NCI-H748 (cell line): ENCODE results near the gene ERP27.

Experiments used
- DNase-seq: peaks from one replicate; lab custom pipeline; 2025; ENCODE audit not compliant: unreplicated experiment; lab: John Stamatoyannopoulos, UW

The ERP27 gene

DNA sequence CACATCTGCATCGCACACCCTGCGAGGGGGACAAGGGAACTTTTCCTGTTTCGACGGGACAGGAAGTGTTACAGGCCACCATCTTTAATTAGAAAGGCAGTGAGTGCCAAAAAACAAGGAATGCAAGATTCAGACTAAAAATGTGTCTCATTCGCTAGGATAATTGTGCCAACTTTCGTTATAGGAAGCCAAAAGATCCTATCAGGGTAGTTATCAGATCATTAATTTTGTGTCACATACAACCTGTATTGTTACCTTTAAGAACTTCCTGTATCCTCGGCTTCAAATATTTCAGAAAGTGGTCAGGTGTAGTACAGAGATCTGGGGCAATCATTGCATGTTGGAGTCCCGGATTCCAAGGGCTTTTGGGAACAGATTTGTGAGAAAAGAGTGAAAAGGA, 33.5 kb downstream of the ERP27 start:
- DNase-seq, result no peak

DNA sequence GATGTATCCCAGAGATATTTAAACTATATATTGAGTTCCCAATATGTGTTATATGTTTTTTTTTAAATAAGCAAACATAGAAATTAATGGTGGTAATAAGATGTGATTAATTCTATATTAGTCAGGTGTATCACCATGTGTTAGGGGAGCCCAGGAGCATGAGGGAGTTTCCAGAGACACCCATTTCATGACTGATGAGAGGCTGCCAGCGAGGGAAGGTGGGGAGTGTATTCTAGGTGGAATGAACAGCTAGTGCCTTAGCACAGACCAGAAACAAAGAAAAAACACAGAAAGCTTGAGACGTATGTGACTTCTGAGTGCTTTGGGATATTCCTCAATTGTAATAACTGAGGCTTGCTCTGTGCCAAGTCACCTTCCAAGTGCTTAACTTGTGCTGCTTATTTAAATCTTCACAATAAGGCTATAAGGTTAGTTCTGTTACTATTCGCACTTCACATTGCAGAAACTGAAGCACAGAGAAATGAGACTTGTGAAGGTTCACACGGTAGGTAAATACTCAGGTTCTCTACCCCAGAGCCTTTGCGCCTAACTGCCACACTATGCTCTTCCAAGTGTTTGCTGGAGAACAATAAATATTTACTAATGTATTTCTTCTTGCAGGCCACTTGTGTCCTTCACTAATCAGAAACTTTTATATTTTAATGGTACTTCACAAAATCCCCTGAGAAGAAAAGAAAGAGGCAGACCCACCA, 34.8 kb downstream of the ERP27 start:
- no peak for DNase-seq

DNA sequence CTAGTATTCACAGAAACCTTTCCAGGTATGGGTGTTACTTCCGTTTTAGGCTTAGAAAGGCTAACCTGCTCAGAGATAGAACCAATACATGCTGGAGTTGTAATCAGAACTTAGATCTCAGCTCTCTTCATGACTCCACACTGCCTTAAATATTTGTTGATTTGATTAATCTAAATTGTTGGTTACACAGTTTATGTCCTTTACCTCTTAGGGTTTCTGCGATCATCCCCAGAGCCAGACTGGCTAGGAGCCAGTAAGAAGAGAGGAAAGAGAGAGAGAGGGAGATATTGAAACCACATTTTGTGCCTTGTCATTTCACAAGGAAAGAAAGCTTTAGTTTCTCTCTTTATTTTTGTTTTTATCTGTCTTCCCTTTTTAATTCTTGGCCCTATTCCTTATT, 35.9 kb downstream of the ERP27 start:
- DNase-seq, result no peak

DNA sequence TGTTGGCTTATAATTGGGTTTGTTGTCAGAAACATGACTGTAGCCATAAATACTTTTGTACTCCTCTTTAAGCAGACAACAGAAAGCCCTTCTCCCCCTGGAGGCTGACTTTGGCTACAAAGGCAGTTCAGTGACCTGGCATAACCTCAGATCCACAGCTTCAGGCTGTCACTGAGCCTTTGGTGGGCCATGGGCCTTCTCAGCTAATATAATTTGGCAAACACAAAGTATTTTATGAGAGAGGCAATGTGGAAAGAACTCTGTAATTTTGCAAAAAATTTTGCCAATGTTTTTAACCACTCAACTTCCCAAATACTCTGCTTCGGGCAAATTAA, 37.1 kb downstream of the ERP27 start:
- DNase-seq, result no peak

DNA sequence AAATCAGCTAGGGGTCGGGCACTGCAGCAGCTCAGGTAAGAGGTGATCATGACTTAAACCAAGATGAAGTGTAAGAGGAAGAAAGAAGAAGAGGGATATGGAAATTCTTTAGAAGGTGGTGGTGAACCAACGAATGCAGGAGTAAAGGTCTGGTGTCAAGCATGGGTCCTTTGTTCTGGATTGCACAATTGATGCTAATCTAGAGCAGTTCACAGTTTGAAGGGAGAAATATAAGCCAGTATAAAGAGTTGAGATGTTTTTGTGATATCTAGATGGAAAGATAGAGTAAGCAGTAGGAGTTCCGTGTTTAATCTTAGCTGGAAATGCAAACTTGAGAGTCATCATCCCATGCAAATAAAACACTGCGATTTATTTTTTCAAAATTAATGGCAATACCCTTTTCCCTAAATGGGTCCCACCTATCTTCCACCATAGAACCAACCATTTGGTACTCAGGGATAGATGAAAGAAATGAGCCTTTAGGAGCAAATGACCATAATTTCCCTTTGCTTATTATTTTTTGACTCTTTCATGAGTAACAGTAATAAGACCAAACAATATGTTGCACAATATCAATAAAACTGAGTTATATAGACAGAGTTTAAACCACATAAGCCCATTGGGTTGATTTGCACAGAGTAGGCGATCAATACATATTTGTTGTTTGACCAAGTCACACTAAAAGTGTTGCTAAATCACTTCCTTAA, 37.7 kb downstream of the ERP27 start:
- no peak for DNase-seq

DNA sequence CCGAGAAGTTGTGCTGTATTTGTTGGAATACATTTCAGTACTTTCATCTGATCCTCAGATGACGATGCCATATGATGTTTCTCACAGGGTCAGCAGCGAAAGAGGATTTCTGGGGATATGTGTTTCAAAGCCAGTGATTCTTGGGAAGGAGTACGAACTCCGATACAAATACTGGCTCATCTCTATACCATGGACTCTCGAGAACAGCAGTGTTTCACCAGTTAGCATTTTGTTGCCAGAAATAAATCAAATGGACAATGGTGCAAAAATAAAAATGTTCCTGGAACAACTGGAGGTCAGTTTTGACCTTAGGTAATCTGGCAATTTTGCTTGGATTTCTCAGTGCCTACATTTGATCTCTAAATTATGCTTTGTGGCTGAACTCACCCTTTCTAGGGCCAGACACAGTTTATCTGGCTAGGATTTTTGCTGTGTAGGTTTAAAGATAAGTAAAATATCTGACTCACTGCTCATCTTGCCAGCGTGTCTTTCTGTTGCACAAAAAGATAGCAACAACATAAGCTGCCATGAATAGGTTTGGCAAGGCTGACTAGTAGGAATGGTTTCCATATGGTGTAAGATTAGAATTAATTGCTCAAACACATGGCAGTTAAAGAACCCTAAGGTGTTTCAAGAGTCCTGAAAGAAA, 41.7 kb downstream of the ERP27 start:
- no peak for DNase-seq

DNA sequence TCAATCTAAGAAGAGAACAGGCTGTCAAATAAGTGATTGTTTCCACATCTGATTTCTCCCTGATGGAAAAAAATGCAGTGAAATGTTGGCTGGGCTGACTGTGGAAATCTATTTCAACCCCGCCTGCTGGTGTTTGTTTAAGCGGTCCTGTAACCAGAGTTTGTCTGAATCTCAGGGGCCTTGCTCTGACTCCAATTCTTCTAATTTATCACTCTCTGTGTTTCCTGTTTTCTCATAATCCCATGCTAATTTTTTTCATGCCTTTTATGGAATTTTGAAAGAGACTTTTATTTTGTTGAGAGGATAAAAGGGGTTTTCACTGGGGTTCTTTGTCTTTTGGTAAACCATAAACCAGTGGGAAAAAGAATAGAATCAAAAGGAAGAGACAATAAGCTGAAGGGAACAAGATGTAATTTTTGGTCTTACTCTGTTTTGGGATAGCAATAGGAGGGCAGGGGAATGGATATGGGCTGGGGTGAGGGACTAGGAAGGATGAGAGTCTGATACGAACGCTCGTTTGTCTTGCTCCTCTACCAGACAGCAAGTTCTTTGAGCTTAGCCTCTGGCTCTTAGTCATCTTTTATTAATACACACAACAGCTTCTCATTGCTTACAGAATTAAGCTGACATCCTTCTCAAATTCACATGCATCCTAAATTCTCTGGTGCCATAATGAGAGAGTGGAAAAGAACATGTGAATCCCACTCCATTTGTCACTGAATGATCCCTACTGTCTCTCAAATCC, 44.7 kb downstream of the ERP27 start:
- no peak for DNase-seq

DNA sequence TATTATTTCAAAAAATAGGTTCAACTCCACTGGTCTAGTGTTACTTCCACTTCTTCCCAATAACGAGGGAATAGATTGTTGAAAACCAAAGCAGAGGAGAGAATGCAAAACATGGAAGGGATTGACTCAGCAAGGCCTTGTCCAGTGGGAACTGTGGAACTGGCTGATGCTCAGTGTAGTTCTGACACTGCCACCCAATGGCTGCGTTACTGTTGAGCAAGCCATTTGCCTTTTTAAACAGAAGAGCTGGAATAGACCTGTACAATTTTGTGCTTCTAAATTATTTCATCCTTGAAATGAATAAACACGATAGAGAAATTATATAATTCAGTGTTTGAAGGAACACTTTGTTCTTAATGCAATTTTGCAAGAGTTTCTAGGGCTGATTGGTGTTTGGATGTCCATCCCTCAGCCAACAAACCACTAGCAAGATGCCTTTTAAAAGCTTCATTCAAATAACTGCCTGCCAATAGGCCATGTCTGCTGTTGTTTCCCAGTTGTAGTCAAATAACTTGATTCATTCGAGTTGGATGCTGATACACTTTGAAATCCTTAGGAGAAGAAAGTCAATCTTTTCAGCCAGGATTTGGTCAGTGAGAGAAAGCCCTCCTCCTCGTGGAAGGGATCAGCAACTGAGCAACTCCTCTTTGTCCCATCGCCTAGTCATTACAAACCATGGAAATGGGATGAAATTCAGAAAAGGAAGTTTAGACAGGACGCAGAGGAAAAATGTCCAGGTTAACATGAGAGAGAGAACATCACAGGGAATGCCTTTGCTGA, 45.4 kb downstream of the ERP27 start:
- no peak for DNase-seq

DNA sequence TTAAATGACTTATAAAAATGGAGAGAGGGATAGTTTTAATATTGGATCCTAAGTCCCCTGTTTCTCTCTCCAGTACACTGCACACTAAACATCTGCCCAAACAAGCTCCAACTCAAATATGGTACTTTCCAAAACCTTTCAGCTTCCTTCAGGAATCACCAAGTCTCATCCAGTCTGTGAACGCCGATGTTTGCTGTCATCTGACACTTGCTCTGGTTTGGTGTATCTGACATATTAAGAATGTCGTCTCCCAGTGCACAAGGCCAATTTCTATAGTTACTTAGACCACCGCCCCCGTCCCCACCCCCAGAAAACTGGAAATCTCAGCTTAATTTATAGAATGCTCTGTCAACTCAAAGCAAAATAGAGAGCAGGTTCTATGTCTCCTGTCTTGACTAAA, 47.6 kb downstream of the ERP27 start:
- DNase-seq, result no peak

DNA sequence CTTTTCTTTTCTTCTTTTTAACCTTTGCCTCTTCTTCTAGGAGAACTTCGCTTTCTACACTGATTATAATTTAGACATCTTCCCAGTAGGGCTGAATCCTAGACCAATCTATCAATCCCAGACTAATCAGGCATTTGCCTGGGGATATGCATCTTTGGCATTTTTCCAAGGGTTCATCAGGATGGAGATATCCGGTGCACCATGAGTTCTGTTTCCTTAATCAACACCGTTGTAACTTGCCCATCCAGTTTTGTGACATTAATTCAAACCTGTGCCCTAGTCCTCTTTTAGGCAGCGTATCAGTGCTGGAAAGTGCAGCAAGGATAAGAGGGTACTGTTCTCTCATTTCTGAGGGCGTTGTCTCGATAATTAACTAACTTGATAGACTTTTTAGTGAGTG, 52.1 kb downstream of the ERP27 start:
- DNase-seq, result peak; percentile 92

DNA sequence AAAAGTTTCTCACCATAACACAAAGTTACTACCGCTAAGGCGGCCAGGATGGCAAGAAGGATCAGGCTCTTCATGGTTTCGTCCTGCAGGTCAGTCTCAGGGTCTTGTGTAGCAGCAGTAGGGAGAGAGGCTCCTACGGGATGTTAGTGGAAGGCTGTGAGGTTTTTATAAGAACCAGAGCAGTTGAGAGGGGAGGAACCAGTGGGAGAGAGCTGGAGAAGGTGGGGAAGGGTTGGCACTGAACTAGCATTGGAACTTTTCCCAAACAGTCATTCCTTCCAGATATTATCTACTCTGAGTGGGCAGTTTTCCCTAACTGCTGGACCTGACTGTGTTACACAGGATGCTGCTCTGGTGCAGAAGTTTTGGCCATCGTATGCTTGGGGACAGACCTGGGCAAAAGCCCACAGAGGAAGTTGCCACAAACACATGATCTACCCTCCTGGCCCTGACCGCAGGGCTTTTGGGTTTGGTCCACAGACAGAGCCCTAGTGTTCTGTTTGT, 52.6 kb downstream of the ERP27 start, which contains the start of gene MGP:
Gene MGP, minus strand, starts transcription at position 137 of the 504 bp plus-strand sequence. Its CDS starts 63 bp downstream, at position 74.
- DNase-seq, result no peak

DNA sequence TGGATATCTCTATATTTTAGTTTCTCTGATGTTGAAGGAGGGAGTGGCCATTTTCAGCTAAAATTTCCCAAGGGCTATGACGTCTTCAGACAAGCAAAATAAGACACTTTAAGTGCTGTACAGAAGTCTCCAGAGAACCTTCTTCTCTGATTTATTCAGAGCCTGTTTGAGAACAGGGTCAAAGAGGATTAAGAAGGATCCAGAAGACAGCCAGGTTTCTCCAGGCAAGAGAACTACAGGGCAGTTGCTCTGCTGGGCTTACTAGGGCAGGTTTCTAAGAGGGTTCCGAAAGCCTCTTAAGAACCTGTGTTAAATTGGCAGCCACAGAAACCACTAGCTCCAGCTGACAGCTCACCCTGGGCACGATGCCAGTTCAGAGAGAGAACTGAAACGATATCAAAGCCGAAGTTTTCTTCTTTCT, 53.9 kb downstream of the ERP27 start:
- DNase-seq, result peak; percentile 42

DNA sequence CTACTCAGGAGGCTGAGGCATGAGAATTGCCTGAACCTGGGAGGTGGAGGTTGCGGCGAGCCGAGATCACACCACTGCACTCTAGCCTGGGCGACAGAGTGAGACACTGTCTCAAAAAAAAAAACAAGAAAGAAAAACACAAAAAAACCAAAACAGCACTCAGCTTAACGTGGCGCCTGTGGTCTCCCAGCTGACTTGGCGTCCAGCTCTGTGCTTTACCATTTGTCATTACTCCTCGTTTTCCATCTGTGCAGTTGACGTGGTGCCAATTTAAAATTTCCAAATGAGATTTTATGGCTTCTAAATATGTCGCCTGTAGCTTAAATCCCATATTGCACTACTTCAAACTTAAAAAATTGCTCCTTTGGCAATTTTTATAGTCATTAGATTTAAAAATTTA, 54.7 kb downstream of the ERP27 start:
- DNase-seq, result no peak

DNA sequence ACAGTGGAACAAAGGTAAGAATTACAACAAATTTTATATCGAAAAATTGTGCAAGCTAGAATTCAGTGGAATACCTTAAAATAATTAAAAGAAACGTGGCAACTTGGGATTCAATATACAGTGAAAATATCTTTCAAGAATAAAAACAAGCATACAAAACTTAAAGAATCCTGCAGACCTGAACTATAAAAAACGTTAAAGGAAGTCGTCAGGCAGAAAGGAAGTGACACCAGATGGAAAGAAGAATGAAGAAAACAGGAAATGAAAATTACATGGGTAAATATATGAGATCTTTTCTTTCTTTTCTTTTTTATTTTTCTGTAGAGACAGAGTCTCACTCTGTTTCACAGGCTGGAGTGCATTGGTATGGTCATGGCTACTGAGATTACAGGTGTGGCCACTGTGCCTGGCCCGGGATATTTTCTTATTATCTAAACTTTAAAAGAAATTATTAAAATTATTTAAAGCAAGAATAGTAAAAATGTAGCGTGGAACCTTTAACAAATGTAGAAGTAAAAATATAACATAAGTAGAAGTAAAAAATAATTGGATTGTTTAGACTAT, 57.4 kb downstream of the ERP27 start:
- DNase-seq, result no peak

DNA sequence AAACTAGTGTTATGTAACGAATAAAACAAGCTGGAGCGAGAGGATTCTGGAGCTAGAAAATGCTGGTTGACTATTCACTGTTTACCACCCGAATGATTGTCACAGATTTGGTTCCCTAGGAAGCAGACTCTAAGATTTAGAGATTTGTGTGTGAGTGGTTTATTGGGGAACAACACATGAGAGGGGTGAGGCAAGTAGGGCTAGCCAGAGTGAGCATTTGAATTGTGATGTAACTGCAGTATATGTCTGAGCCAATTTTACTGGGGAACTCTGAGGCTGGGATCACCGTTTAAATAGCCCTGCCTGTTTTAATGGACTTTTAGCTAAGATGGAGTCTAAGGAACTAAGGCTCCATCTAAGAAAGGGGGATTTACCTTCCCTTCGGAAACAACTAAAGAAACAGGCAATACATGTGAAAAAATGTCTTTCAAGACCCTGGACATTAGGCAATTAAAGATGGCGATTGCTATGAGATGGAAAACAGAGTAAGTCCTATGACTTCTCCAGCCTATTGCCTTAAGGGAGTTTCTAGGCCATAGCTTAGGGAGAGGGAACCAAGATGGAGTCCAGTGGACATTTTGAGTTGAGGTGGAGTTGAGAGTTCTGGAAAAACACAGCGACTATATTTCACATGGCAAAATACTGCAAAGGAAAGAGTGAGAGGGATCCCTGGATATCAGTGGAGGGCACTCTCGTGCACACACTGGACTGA, 59.0 kb downstream of the ERP27 start:
- no peak for DNase-seq

DNA sequence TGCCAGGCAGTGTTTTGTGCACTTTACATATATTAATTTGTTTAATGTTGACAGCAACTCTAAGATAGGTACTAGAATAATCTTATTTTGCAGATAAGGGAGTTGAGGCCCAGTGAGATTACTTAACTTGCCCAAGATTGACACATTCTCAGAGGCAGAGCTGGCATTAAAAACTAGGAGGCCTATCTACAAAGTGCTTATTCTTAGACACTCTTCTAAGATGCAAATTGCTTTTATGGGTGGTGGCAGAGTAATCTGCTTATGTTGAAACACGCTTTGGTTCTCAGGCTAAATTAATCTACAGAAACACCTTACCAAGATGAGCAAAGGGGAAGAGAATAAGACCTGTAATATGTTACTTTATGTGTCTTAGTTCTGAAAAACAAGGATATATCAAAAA, 59.8 kb downstream of the ERP27 start:
- DNase-seq, result no peak

DNA sequence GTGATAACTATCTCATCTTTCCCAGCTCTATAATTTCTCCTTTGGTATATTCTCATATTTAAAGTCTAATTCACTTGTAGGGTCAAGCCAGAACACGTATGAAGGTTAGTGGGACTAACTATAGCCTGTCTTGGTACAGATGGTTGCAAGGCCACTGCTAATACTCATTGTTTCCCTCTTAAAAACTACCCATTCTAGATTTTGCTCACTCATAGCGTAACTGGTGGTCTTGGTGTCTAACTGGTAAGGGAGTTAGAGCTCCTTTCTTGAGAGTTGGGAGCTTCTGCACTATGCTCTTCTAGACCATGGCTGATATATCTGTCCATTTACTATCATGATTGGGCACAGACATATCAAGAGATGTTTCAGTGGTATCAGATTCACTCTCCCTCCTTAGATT, 61.5 kb downstream of the ERP27 start:
- DNase-seq, result no peak

DNA sequence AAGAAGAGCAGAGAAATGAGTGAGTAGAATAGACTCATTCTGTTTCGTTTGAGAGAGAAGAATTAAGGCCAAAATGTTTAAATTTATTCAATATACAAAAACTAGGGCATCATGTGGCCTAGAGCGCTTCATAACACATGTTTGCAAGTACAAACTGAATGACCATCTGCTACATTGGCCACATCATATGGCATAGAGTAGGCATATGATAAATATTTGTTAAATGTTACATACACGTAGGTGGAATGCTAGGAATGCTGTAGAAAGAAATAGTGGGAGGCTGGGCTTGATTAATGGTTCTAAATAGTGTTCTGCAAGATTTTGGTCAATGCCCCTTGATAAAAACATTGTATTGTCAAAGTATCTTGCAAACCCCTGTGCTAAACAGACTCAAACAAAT, 63.5 kb downstream of the ERP27 start:
- no peak for DNase-seq

DNA sequence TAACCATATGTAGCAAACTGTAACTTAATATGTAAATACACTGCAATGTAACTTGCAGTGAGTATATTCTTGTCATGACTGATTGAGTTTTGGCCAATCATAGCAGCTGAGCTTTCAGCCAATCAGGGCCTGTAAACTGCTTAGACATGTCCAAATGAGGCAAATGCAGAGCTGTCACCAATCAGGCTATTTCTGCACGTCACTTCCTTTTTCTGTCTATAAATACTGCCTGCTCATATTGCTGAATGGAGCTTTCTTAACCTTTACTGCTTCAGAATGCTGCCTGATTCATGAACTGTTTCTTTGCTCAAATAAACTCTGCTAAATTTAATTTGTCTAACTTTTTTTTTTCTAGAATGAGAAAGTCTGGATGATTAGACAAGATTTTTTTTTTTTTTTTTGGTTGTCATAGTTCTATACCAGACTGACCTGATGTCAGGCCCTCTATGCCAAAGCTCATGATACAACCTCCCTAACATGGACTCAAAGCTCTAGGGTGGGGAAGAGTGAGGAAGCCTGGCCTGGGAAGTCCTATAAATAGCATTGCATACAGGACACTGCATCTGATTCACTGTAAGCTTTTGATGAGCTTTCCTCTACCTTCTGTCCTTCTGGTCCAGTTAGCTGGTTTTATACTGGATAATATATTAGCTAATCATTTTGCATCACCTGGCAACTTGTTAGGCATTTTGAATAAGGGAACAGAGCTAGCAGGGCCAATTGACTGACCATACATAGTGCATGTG, 64.7 kb downstream of the ERP27 start:
- DNase-seq, result no peak
